ENCODE measurements around the gene EPG5.

- TF ChIP-seq POLR2AphosphoS5 (IDR thresholded peaks at IDR 0.05; ENCODE audit: low read depth, low read length) (no peak), CTCF (IDR thresholded peaks at IDR 0.05) (no peak), SIN3A (IDR thresholded peaks at IDR 0.05; ENCODE audit: borderline replicate concordance, insufficient read depth, low read depth, low read length) (no peak), TCF7L2 (IDR thresholded peaks at IDR 0.05; ENCODE audit: low read depth, low read length) (no peak)
- TF ChIP-seq, protein P1, sequence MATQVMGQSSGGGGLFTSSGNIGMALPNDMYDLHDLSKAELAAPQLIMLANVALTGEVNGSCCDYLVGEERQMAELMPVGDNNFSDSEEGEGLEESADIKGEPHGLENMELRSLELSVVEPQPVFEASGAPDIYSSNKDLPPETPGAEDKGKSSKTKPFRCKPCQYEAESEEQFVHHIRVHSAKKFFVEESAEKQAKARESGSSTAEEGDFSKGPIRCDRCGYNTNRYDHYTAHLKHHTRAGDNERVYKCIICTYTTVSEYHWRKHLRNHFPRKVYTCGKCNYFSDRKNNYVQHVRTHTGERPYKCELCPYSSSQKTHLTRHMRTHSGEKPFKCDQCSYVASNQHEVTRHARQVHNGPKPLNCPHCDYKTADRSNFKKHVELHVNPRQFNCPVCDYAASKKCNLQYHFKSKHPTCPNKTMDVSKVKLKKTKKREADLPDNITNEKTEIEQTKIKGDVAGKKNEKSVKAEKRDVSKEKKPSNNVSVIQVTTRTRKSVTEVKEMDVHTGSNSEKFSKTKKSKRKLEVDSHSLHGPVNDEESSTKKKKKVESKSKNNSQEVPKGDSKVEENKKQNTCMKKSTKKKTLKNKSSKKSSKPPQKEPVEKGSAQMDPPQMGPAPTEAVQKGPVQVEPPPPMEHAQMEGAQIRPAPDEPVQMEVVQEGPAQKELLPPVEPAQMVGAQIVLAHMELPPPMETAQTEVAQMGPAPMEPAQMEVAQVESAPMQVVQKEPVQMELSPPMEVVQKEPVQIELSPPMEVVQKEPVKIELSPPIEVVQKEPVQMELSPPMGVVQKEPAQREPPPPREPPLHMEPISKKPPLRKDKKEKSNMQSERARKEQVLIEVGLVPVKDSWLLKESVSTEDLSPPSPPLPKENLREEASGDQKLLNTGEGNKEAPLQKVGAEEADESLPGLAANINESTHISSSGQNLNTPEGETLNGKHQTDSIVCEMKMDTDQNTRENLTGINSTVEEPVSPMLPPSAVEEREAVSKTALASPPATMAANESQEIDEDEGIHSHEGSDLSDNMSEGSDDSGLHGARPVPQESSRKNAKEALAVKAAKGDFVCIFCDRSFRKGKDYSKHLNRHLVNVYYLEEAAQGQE (IDR thresholded peaks at IDR 0.05; ENCODE audit: insufficient read depth in 1 of 2, low read depth in 2 of 2, low read length in 1 of 2) = no peak
Observed at GRCh38 chr18:45926691-45927090, 40.4 kb downstream of the EPG5 start.

All from Panc1 (cell line).